Heart left ventricle (tissue), 13 donors: ENCODE data around the gene MSRB3.

Source experiments
- POLR2A ChIP-seq, 2 donors: fragments of 450-650 bp; IDR thresholded peaks; one replicate each; pipeline ENCODE4 v1.6.1; 2017; ENCODE audit warnings: antibody characterized with exemption in 2 of 2, mild to moderate bottlenecking in 2 of 2, moderate library complexity in 2 of 2
- TF ChIP-seq, protein P1 (sequence below), 12 donors: fragments of 200-600 bp; sonication (generic) in 4 of 12; IDR thresholded peaks; one replicate each; pipeline versions ENCODE4 v1.5.0 to v1.8.0; 2018 to 2022; ENCODE audit warnings: antibody characterized with exemption in 12 of 12, mild to moderate bottlenecking in 5 of 12
- donor health status: ischemic (EF 13 %, LVEDD 7.1; RV severe dilation, severe dysfunction).
- donor health status: DM: no; HTN: yes; CAD: no.
- donor health status: DM: no; HTN: no; CAD: no.
- donor health status: ischemic (EF 25% LVEDD 6.9; RV normal size, moderate dysfunction).
- donor health status: ischemic (EF 25% LVEDD 5.7; RV mildly dilated, moderate dysfunction).
- donor health status: ischemic (EF 35%, LVEDD 5.7; RV mildly dilated, moderate dysfunction).
- donor health status: nonischemic (EF 11% LVEDD 7.7; RV severe dilation, severe dysfunction).
- donor health status: DM: yes; HTN: yes; CAD: no.
- donor health status: PGD.
- donor health status: ischemic (EF 29% LVEDD 5.4; RV normal size, mild dysfunction).
- donor health status: nonischemic (EF 23%, LVEDD 6.1; RV moderate dilation, normal function).

DNA sequence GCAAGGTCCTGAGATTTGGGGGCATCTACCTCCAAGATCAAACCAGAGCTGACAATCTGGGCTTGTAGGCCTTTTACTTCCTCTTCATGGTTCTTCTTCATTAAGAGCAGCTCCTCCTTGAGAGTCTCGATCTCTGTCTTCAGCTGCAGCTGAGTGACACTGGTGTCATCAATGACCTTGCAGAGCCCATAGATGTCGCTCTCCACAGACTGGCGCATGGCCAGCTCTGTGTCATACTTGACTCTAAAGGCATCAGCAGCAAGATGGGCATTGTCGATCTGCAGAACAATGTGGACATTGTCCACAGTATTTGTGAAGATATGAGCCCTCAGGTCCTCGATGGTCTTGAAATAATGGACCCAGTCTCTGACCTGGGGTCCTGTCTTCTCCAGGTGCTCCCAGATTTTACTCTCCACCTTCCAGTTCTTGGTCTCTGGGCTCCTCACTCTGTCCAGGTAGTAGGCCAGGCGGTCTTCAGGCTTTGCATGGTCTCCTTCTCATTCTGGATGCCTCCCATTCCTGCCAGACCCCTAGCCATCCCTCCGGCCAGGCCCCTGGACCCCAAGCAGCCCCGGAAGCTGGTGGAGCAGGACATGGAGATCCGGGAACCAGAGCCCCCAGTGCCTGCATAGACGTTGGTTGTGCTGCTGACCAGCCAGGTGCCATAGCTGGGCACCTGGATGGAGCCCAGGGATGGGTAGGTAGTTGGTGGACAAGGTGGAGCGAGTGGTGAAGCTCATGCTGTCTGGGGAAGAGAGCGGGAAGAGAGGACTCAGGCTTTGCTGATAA is 141.0 kb downstream of the MSRB3 start:
- no peak for TF ChIP-seq POLR2A (IDR thresholded peaks at IDR 0.05)
- TF ChIP-seq, protein P1, sequence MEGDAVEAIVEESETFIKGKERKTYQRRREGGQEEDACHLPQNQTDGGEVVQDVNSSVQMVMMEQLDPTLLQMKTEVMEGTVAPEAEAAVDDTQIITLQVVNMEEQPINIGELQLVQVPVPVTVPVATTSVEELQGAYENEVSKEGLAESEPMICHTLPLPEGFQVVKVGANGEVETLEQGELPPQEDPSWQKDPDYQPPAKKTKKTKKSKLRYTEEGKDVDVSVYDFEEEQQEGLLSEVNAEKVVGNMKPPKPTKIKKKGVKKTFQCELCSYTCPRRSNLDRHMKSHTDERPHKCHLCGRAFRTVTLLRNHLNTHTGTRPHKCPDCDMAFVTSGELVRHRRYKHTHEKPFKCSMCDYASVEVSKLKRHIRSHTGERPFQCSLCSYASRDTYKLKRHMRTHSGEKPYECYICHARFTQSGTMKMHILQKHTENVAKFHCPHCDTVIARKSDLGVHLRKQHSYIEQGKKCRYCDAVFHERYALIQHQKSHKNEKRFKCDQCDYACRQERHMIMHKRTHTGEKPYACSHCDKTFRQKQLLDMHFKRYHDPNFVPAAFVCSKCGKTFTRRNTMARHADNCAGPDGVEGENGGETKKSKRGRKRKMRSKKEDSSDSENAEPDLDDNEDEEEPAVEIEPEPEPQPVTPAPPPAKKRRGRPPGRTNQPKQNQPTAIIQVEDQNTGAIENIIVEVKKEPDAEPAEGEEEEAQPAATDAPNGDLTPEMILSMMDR (IDR thresholded peaks at IDR 0.05) = no peak
